ENCODE results near the gene FBN2. TPM values are rescaled to one million over a fixed set of nuclear protein-coding genes. Genes with fewer than 3 reads are reported as not detected.

The FBN2 gene
- total RNA-seq, 2 donors from 2014 or later = 1.8 to 1.9 TPM

GRCh38 chr5:128477944-128478343 lies 60.1 kb downstream of the FBN2 start:
- intact Hi-C loops (cut with DNase I) = no loop called here
- H3K4me1 ChIP-seq = no peaks in the 10 kb centered on the region
- DNase-seq = no peak
- TF ChIP-seq, protein P1, sequence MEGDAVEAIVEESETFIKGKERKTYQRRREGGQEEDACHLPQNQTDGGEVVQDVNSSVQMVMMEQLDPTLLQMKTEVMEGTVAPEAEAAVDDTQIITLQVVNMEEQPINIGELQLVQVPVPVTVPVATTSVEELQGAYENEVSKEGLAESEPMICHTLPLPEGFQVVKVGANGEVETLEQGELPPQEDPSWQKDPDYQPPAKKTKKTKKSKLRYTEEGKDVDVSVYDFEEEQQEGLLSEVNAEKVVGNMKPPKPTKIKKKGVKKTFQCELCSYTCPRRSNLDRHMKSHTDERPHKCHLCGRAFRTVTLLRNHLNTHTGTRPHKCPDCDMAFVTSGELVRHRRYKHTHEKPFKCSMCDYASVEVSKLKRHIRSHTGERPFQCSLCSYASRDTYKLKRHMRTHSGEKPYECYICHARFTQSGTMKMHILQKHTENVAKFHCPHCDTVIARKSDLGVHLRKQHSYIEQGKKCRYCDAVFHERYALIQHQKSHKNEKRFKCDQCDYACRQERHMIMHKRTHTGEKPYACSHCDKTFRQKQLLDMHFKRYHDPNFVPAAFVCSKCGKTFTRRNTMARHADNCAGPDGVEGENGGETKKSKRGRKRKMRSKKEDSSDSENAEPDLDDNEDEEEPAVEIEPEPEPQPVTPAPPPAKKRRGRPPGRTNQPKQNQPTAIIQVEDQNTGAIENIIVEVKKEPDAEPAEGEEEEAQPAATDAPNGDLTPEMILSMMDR (IDR thresholded peaks at IDR 0.05) = no peak
- H3K4me3 ChIP-seq = no peak overlapping the region
- H3K27ac ChIP-seq = no peak overlapping the region
- H3K27me3 ChIP-seq = no peaks in the 10 kb centered on the region
- no peaks in the 10 kb centered on the region for H3K36me3 ChIP-seq
- H3K9me3 ChIP-seq = no peaks in the 10 kb centered on the region
- no peak overlapping the region for H3K9ac ChIP-seq (ENCODE audit: low read depth in 2 of 2, low read length in 2 of 2)

DNA sequence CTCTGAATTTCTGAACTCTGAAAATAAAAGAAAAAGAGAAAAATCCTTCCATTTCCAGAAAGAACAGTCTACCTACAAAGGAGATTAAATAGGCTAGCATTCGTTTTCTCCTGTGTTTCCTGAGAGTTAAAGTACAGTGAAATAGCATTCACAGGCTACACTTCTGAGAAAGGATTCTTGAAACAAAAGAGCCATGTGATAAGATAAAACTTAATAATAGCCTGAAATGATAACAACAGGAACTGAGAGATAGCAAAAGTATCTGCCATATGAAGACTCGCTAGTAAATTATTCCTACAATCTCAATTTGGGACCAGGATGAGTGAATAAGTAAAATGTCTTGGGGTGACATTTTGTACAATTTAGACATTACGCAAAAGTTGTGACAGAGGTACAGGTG lies 62.4 kb downstream of the FBN2 start:
- Histone ChIP-seq H3K27me3 (no peaks in the 10 kb centered on the region), H3K9me3 (no peaks in the 10 kb centered on the region), H3K4me1 (no peaks in the 10 kb centered on the region), H3K36me3 (no peaks in the 10 kb centered on the region), H3K27ac (no peak overlapping the region), H3K9ac (ENCODE audit: low read depth in 2 of 2, low read length in 2 of 2) (no peak overlapping the region), H3K4me3 (no peak overlapping the region)
- TF ChIP-seq, protein P1 (IDR thresholded peaks at IDR 0.05) = no peak
- no peak for DNase-seq
- intact Hi-C loops (cut with DNase I) = no loop called here

DNA sequence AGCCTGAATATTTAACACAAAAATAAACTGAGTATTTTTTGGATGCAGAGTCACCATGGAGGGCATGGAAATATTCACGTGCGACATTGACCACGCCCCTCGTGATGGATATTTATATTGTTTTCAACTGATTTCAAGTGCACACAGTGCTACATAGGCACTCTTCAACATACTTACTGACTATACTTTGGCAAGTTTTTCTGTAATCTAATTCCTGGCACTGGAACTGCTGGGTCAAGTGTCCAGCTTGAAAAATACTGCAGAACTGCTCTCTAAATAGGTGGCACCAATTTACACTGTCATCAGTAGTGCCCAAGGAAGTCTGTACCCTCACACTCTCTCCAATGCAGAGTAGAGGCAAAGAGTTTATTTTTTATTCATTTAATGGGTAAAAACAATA lies 65.1 kb downstream of the FBN2 start:
- H3K27me3 ChIP-seq = no peaks in the 10 kb centered on the region
- TF ChIP-seq, protein P1 (IDR thresholded peaks at IDR 0.05) = no peak
- H3K4me3 ChIP-seq = no peak overlapping the region
- no peak overlapping the region for H3K9ac ChIP-seq (ENCODE audit: low read depth in 2 of 2, low read length in 2 of 2)
- intact Hi-C loops (cut with DNase I) = no loop called here
- no peaks in the 10 kb centered on the region for H3K36me3 ChIP-seq
- no peak for DNase-seq
- H3K9me3 ChIP-seq = no peaks in the 10 kb centered on the region
- H3K4me1 ChIP-seq = no peaks in the 10 kb centered on the region
- no peak overlapping the region for H3K27ac ChIP-seq

- no peaks in the 10 kb centered on the region for H3K27me3 ChIP-seq
Measured at GRCh38 chr5:128472036-128472435, 66.0 kb downstream of the FBN2 start.

GRCh38 chr5:128470663-128471062 lies 67.4 kb downstream of the FBN2 start:
- DNase-seq = no peak
- Histone ChIP-seq H3K27ac (no peak overlapping the region), H3K4me3 (no peak overlapping the region), H3K9me3 (no peaks in the 10 kb centered on the region), H3K9ac (ENCODE audit: low read depth in 2 of 2, low read length in 2 of 2) (no peak overlapping the region), H3K4me1 (no peaks in the 10 kb centered on the region), H3K27me3 (no peaks in the 10 kb centered on the region), H3K36me3 (no peaks in the 10 kb centered on the region)
- TF ChIP-seq, protein P1 (IDR thresholded peaks at IDR 0.05) = no peak
- intact Hi-C loops (cut with DNase I) = no loop called here

More at GRCh38 chr5:128472036-128472435, 66.0 kb downstream of the FBN2 start:
- H3K4me1 ChIP-seq = no peaks in the 10 kb centered on the region
- H3K9me3 ChIP-seq = no peaks in the 10 kb centered on the region
- no peak for DNase-seq
- TF ChIP-seq, protein P1 (IDR thresholded peaks at IDR 0.05) = no peak
- H3K9ac ChIP-seq (ENCODE audit: low read depth in 2 of 2, low read length in 2 of 2) = no peak overlapping the region
- H3K4me3 ChIP-seq = no peak overlapping the region
- no peak overlapping the region for H3K27ac ChIP-seq
- no peaks in the 10 kb centered on the region for H3K36me3 ChIP-seq
- intact Hi-C loops (cut with DNase I) = no loop called here

DNA sequence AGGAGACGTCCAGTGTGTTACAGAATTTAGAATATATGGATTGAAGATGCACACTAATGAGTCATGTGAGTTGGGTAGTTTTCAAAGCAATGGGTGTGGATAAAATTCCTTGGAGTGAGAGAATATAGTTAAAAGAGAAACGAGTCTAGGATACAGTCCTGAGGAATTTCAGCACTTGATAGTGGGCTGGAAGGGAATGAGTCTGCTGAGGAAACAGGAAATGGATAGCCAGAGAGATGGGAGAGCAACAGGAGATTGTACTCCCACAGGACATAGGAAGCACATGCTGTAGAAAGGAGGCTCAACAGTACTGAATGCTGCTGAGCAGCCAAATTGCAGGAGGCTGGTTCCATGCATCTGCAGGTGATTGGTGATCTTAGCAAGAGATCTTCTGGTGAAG lies 68.1 kb downstream of the FBN2 start:
- H3K27ac ChIP-seq = no peak overlapping the region
- no peak for DNase-seq
- intact Hi-C loops (cut with DNase I) = no loop called here

More for the DNA sequence above, 68.1 kb downstream of the FBN2 start:
- no peak overlapping the region for H3K4me3 ChIP-seq
- H3K9ac ChIP-seq (ENCODE audit: low read depth in 2 of 2, low read length in 2 of 2) = no peak overlapping the region
- H3K9me3 ChIP-seq = no peaks in the 10 kb centered on the region
- H3K4me1 ChIP-seq = no peaks in the 10 kb centered on the region
- no peaks in the 10 kb centered on the region for H3K36me3 ChIP-seq
- H3K27me3 ChIP-seq = no peaks in the 10 kb centered on the region
- TF ChIP-seq, protein P1 (IDR thresholded peaks at IDR 0.05) = no peak

Data from colonic mucosa (tissue), 4 donors.